Measurements from ENCODE around the gene RASGRP2.

Gene RASGRP2

GRCh38 chr11:64739871-64740270 is 4.1 kb downstream of the RASGRP2 start:
- DNase-seq, result no peak

- DNase-seq, result no peak
These were observed 7.3 kb downstream of the RASGRP2 start for GRCh38 chr11:64736654-64737053.

DNA sequence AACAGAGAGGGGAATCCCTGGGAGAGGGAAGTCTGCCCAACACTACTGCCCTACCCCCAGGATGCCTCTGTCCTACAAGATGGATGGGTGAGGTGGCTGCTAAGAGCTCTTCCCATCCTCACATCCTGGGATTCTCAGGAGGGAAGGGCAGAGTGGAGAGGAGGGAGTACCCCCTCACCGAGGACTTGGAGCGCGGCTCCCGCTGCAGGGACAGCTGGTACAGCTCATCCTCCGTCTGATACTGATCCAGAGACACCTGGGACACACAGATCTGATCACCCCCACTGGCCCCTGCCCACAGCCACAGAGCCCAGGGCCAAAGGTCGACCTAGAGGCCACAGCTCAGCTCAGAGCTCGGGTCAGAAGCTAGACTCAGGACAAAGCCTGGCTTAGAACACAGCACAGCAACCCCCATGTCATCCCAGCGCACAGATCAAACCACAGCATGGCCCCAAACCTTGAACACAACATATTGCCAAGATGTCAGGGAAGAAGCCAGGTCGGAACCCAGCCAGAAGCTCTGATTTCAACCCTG is 8.2 kb downstream of the RASGRP2 start:
- DNase-seq, result no peak

DNA sequence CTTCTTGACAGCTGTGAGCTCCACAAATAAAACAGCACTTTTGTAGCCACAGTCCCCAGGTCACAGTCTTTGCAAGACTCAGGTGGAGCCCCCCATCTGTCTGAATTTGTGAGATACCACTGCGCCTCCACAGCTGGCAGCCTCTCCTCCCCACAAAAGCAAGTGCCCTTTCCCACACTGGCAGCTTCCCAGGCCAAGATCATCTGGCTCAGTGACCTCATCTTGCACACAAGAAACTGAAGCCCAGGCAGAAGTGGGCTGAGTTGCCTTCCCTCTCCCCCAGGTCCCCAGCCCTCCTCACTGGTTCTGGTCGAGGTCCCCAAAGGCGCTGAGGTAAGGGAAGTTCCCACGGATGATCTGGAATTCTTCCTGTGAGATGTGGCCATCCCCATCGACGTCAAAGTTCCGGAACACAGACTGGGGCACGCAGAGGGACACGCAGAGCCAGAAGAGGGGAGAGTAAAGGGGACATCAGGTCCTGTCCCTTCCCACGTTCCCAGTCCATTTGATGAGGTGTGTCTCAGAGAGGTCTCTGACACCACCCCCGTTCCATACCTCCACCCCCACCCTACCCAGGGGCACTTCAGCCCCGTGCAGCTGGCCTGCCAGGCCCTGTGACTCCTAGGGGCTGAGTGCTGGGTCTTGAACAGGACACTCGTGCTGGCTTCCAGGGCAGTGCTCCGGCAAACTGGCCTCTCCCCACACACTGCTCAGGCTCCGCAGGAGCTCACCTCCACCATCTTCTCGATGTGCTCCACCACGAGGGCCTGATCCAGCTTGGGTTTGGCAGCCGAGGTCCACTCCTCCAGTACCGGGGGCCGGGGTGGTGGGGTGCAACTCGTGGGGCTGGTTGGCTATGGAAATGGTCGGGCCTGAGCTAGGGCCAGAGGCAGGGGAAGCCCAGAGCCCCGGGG is 8.9 kb downstream of the RASGRP2 start:
- no peak for DNase-seq

DNA sequence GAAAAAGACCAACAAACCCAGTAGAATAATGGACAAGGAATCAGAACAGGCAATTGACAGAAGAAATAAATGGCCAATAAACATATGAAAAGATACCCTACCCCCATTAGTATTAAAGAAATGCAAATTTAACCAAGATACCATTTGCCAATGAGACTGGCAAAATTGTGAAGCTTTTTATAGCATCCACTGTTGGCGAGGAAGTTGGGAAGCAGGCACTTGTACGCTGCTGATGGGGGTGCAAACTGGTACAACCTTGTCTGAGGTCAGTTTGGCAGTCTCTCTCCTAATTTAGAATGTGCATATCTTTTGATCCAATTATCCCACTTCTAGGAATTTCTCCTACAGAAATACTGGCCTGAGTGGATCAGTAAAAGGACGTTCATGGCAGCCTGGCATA is 12.3 kb downstream of the RASGRP2 start:
- DNase-seq, result no peak

- DNase-seq, result no peak
These were observed 14.0 kb downstream of the RASGRP2 start for GRCh38 chr11:64729851-64730382.

- no peak for DNase-seq
These were observed 15.1 kb downstream of the RASGRP2 start for GRCh38 chr11:64728757-64729365.

- DNase-seq, result no peak
These were observed 16.9 kb downstream of the RASGRP2 start for GRCh38 chr11:64726867-64727530.

- no peak for DNase-seq
These were observed 17.7 kb downstream of the RASGRP2 start for GRCh38 chr11:64726211-64726641.

DNA sequence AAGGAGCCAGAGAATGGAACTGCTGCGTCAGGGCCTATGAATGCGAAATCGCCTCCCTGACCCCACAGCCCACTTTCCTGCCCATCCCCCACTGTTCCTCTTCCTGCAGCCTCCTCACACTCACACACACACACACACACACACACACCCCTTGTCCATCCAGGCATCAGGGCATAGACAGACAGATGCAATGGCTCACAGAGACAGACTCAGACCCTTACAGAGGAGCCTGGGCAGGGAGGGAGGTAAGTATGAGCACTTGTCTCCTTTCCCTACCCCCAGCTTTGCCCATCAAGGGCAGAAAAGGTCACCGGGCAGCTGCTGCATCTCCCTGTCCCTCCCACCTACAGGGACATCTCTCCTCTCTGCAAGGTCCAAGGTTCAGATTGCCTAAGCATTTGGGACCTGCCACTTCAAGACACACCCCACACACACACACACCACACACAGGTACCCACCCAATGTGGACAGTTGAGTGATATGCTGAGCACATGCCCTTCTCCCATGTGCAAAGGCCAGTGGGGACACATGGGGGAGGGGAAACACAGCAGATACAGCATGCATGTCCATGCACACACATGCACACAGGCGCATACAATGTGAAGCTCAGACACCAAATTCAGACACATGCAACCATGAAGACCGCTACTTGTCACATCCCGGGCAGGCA is 18.9 kb downstream of the RASGRP2 start:
- no peak for DNase-seq

DNA sequence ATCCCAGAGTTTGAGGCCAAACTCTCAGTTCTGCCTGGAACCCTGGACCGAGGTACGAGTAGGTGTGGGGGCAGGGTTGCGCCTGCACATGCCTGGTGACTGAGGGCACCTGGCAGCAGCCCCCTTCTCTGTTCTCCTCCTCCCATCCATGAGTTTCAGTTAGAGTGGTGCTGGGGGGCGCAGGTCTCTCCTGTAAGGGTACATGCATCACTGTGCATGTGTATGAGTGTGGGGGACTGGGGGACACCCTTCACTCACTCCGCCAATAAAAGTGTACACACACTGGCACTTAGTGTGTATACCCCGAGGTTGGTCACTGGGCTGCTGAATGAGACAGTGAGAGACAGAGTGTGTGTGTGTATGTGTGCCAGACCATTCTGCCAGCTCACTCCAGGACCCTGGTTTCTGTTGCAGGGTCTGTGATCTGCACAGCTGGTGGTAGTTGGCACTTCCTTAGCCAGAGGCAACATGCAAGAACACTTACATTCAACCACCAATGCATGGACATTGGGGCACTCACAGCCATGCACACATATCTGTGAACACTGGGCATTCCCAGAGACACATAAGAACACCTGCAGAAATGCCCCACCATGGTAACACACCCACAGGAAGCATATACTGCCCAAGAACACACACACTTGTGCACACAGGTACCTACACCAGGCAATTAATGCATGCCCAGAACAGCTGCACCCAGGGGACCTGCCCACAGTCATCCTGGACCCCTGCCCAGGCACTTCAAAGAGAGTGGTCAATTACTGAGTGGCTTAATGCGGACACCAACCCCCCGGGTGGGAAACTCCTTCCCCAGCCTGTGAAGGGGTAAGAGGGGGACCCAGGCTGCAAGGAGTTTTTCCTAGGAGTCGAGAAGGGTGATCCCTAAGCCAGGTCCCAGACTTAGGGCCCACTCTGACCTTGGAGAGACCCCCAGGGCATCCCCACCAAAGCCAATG is 19.8 kb downstream of the RASGRP2 start:
- DNase-seq, result no peak

GRCh38 chr11:64723117-64723906 is 20.6 kb downstream of the RASGRP2 start, which contains the start of gene NRXN2:
Gene NRXN2, minus strand, starts transcription at chr11:64723197. Its CDS starts 9,498 bp downstream, at chr11:64713699.
- peak; percentile 85 for DNase-seq

DNA sequence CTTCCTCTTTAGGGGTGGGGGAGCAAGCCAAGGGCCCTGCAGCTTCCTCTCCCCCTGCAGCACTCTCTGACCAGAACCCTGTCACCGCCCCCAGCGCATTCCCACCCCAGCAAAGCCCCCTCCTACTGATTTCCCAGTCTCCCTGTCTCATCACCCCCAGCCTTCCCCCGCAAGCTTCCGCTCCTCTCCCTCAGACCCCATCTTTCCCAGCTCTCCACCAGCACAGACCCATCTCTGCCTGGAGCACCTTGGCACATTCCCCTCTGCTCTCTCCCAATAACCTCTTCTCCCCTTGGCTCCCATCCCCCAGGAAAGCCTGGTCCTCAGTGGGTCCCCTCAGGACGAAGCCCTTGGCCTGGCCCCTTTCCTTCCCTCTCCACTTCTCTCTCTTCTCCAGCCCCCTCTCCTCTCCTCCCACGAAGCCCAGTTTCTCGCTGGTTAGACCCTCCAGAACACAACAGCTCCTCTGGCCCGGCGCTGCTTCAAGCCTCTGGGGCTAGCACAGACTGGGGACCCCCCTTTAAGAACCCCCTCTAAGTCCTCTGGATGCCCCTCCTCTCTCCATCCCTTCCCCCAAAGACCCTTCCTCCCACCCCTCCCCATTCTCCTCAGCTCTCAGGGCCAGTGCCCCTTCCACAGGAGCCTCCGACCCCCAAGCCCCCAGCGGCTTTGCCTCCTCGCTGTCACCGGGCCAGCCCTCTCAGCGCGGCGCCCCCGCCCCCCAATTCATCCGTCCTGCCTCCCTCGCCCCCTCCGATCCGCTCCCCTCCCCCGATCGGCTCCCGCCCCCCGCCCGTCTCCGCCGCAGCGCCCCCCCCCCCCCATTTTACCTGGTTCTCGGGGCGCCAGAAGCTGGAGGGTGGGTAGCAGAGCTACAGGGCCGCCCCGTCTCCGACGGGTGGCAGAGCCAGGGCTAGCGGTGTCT is 21.5 kb downstream of the RASGRP2 start:
- no peak for DNase-seq

- DNase-seq, result no peak
These were observed 22.6 kb downstream of the RASGRP2 start for GRCh38 chr11:64721359-64721699.

DNA sequence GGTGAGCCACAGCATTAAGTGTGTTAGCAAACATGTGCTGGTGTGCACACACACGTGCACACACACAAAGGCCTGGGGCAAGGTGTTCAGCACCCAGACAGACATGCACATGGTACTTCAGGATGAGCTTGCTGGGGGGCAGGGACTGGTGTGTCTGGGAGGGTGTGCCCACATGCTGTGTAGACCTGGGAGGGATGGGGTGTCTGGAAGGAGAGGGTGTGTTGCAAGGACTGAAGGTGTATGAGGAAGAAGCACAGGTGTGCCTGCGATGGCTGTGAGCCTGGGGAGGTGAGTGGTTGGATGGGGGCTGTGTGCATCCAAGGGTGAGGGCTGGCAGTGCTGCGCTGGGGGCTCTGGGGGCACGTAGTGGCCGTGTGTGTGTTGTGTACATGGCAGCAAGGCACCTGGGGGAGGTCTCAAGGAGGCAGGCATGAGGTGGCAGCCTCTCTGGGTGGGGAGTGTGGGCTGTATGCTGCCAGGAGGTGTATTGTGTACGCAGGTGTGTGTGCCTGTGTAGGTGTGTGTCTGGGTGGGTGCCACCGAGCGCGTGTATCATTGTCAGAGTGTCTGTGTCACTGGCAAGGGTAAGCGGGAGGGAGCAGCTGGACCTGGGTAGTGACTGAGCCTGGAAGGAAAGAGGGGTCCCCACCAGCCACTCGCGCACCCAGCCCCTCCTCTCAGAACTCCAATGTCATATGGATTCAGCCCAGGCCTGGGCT is 23.1 kb downstream of the RASGRP2 start:
- no peak for DNase-seq

DNA sequence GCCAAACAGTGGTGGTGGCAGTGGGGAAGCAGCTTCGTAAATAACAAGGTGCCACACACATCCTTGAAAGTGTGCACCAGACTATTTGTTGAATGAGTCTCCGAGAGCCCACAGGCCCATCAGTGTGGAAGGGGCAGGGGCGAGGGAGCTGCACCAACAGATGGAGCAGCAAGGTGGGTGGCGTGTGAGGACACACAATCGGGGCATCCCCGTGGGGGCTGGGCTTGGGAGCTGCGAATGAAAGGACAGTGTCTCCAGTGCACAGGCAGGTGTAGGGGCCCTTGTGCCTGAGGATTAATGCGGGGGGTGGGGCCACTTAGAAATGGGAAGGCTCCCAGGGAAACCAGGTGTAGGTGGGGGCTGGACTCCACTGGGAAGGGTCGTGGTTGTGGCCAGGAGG is 23.8 kb downstream of the RASGRP2 start:
- DNase-seq, result no peak

DNA sequence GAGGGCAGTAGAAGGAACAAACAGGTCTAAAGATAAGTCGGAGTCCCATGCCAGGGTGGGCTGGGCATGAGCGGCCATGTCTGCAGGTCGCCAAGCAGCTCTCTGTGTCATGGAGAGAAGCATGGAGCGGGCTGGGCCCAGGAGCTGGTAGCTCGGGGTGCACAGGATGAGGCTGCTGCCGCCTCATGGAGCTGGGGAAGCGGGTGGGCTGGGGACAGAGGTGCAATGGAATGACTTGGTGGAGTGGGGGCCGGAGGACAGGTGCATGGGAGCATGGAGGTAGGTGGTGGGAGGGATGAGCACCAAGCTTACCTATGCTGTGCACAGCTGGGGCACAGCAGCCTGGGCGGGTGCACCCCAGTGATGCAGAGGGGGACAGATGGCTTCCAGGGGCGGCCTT is 24.5 kb downstream of the RASGRP2 start:
- no peak for DNase-seq

DNA sequence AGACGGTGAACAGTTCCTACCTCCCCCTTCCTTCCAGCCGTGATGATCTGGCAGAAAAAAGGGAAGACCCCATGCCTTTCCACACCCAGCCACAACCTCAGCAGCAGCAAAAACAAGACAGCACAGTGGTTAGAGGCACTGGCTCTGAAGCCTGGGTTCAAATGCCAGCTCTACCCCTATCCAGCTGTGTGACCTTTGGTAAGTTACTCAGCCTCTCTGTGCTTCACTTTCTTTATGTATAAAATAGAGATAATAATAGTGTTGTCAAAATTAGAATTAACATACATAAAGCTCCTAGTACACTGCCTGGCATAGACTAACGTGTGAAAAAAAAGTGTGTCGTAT is 25.2 kb downstream of the RASGRP2 start:
- no peak for DNase-seq

Data from CD4-positive, alpha-beta T cell treated with Interferon gamma for 1 hour (primary cell).